ENCODE data around the gene CDHR3.

Gene CDHR3

DNA sequence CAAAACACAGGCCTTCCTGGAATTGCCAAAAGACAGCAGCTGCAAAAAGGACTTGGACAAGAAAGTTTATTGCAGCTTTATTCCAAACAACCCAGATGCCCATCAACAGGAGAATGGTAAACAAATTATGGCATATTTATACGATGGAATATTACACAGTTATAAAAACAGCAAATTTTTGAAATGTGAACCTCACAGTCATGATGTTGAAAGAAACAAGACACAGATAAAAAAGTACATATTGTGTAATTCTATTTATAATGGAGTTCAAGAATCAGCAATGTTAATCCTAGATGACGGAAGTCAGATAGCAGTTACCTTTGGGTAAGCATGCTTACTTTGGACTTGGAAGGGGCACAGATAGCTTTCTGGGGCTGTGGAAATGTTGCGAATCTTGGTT, 104.6 kb downstream of the CDHR3 start:
- Histone ChIP-seq H3K4me3 (ENCODE audit: low read length) (no peak overlapping the region), H3K27me3 (ENCODE audit: control insufficient read depth, insufficient read depth, low read length) (no peaks in the 10 kb centered on the region), H3K9me3 (ENCODE audit: control insufficient read depth, low read length) (no peaks in the 10 kb centered on the region), H3K9ac (ENCODE audit: low read length) (no peak overlapping the region), H3K4me1 (ENCODE audit: control insufficient read depth, insufficient read depth, low read length) (peaks cover 81% of the 10 kb centered on the region), H3K36me3 (ENCODE audit: control insufficient read depth, insufficient read depth, low read length) (no peaks in the 10 kb centered on the region)

DNA sequence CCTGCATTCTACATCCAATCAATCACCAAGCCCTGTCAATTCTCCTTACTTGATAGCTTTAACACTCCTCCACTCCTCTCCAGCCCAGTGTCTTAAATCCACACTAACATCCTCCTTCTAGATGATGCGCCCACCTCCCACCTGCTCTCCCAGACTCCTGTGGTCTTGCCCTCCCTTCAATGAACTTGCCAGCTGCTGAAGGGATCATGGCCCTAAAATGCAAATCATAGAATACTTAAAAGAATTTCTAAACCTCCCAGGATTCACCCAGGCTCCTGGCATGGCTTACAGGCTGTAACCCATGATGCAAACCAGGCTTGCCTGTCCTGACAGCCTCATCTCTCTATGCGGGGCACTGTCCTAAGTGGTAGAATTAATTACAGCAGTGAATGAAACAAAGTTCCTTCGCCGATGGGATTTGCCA, 105.5 kb downstream of the CDHR3 start:
- no peaks in the 10 kb centered on the region for H3K36me3 ChIP-seq (ENCODE audit: control insufficient read depth, insufficient read depth, low read length)
- H3K9ac ChIP-seq (ENCODE audit: low read length): no peak overlapping the region
- H3K4me3 ChIP-seq (ENCODE audit: low read length): no peak overlapping the region
- no peaks in the 10 kb centered on the region for H3K9me3 ChIP-seq (ENCODE audit: control insufficient read depth, low read length)
- peaks cover 84% of the 10 kb centered on the region for H3K4me1 ChIP-seq (ENCODE audit: control insufficient read depth, insufficient read depth, low read length)
- H3K27me3 ChIP-seq (ENCODE audit: control insufficient read depth, insufficient read depth, low read length): no peaks in the 10 kb centered on the region

DNA sequence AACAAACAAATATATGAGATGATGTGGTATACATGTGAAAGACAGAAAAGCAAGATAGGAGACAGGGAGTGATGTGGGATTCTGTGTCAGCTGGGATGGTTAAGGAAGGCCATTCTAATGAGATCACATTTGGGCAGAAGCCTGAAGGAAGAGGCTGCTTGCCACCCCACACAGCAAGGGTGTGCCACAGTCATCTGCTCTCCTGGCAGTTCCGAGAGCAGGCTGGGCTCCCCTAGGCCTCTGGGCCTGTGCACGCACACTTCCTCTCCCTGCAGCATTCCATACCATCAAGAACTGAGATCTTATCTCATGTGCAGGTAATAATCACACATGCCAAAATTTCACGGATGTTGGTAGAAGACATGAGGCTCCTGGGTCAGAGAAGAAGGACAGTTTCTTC, 105.9 kb downstream of the CDHR3 start:
- peaks cover 84% of the 10 kb centered on the region for H3K4me1 ChIP-seq (ENCODE audit: control insufficient read depth, insufficient read depth, low read length)
- H3K9ac ChIP-seq (ENCODE audit: low read length): no peak overlapping the region
- no peaks in the 10 kb centered on the region for H3K27me3 ChIP-seq (ENCODE audit: control insufficient read depth, insufficient read depth, low read length)
- no peaks in the 10 kb centered on the region for H3K9me3 ChIP-seq (ENCODE audit: control insufficient read depth, low read length)
- H3K36me3 ChIP-seq (ENCODE audit: control insufficient read depth, insufficient read depth, low read length): no peaks in the 10 kb centered on the region
- no peak overlapping the region for H3K4me3 ChIP-seq (ENCODE audit: low read length)

DNA sequence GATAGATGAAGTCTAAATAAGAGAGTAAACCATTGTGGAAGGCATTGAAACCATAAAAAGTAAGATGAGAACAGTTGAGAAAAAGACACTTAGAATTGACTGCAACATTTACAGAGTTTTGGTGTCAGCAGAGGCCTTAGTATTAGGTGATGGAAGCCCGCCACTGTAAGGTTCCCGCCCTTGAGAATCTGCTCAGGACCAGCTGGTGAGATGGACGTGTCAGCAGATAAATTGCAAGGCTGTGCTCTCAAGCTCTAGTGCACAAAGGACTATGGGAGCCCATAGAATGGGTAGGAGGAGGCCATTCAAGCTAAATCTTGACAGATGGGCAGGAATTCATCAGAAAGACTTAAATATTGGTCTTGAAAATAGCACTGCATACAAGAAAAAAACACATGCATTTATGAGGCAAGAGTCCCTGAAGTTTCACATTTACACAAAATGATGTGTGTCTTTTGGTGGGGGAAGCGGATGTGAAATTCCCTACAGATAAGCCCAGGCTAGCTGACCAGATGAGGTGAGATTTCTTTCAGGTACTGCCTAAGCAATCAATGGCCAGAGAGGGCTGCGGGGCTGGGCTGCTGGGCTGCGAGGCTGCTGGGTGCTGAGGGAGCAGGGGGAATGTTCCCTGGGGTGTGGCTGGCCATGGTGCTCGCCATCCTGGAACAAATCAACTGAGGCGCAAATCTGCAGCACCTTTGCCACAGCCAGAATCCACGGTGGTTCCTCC, 106.6 kb downstream of the CDHR3 start:
- Histone ChIP-seq H3K27me3 (ENCODE audit: control insufficient read depth, insufficient read depth, low read length) (no peaks in the 10 kb centered on the region), H3K4me1 (ENCODE audit: control insufficient read depth, insufficient read depth, low read length) (peaks cover 84% of the 10 kb centered on the region), H3K9me3 (ENCODE audit: control insufficient read depth, low read length) (no peaks in the 10 kb centered on the region), H3K9ac (ENCODE audit: low read length) (no peak overlapping the region), H3K4me3 (ENCODE audit: low read length) (no peak overlapping the region), H3K36me3 (ENCODE audit: control insufficient read depth, insufficient read depth, low read length) (no peaks in the 10 kb centered on the region)

DNA sequence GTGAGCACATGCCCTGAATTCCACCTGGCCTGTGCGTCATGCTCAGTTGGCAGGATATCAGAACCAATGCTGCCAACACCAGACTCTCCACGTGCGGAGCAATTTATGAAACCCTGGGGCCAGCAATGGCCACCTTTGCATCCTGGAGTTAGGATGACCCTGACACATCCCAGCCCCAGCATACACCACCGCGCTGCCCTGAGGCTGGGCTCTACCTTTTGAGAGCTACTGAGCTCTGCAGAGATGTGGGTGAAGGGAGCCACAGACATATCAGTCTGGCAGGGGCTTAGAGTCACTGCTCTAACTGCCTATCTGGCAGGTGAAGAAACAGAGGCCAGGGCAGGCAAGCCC, 107.1 kb downstream of the CDHR3 start:
- Histone ChIP-seq H3K27me3 (ENCODE audit: control insufficient read depth, insufficient read depth, low read length) (no peaks in the 10 kb centered on the region), H3K4me1 (ENCODE audit: control insufficient read depth, insufficient read depth, low read length) (peaks cover 80% of the 10 kb centered on the region), H3K9ac (ENCODE audit: low read length) (no peak overlapping the region), H3K36me3 (ENCODE audit: control insufficient read depth, insufficient read depth, low read length) (no peaks in the 10 kb centered on the region), H3K4me3 (ENCODE audit: low read length) (no peak overlapping the region), H3K9me3 (ENCODE audit: control insufficient read depth, low read length) (no peaks in the 10 kb centered on the region)

DNA sequence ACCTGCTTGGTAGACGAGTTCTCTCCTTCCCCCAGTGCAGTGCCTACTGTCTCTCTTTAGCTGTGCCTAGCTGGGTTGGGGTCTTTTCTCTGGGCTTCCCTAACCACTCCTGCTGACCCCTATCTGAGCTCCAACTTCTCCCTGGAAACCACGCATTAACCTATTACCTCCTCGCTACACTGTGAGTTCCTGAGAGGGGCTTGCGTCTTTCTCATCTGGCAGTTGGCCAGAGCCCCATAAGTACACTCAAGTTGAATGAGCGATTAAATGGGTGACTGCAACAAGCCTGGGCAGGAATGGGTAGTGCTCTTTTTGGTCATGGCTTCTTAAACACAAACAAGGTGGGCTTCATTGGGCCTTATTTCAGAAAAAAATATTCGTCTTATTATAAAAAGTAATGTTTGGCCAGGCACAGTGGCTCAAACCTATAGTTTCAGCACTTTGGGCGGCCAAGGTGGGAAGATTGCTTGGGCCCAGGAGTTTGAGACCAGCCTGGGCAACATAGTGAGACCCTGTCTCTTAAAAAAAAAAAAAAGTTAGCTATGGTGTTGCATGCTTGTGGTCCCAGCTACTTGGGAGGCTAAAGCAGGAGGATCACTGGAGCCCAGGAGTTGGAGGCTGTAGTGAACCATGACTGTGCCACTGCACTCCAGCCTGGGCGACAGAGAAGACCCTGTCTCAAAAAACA, 107.6 kb downstream of the CDHR3 start:
- H3K4me3 ChIP-seq (ENCODE audit: low read length): no peak overlapping the region
- H3K9ac ChIP-seq (ENCODE audit: low read length): peak overlapping the region; percentile 42
- H3K4me1 ChIP-seq (ENCODE audit: control insufficient read depth, insufficient read depth, low read length): peaks cover 74% of the 10 kb centered on the region
- H3K9me3 ChIP-seq (ENCODE audit: control insufficient read depth, low read length): no peaks in the 10 kb centered on the region
- H3K27me3 ChIP-seq (ENCODE audit: control insufficient read depth, insufficient read depth, low read length): no peaks in the 10 kb centered on the region
- H3K36me3 ChIP-seq (ENCODE audit: control insufficient read depth, insufficient read depth, low read length): no peaks in the 10 kb centered on the region

DNA sequence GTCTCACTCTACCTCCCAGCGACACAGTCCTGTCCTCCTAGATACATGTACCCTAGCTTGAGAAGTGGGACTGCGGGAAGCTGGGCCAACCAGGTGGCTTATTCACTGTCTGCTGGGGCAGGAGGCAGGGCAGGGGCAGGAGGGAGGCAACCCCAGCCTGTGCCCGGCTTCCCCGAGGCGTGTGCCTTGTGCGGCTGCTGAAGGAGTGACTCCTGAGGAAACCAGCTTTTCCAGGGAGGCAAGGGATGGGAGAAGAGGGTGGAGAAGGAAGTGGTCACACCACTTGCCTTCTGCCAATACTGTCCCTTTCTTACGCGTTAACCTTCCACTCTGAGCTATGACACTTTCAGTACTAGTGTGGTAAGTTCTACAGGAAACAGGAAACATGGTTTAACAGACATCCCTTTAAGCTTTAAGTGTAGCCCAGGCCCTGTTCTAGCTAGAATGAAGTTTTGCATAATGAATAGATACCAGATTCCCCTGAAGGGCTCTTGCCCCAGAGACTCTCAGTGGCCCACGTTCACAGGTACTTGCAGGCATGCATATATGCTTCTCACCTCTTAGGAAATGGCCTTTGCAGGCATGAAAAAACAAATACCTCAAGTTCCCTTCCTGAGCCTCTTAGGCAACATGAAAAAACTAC, 108.4 kb downstream of the CDHR3 start:
- Histone ChIP-seq H3K4me3 (ENCODE audit: low read length) (no peak overlapping the region), H3K9me3 (ENCODE audit: control insufficient read depth, low read length) (no peaks in the 10 kb centered on the region), H3K9ac (ENCODE audit: low read length) (peak overlapping the region; percentile 42), H3K36me3 (ENCODE audit: control insufficient read depth, insufficient read depth, low read length) (no peaks in the 10 kb centered on the region), H3K4me1 (ENCODE audit: control insufficient read depth, insufficient read depth, low read length) (peaks cover 67% of the 10 kb centered on the region), H3K27me3 (ENCODE audit: control insufficient read depth, insufficient read depth, low read length) (no peaks in the 10 kb centered on the region)

DNA sequence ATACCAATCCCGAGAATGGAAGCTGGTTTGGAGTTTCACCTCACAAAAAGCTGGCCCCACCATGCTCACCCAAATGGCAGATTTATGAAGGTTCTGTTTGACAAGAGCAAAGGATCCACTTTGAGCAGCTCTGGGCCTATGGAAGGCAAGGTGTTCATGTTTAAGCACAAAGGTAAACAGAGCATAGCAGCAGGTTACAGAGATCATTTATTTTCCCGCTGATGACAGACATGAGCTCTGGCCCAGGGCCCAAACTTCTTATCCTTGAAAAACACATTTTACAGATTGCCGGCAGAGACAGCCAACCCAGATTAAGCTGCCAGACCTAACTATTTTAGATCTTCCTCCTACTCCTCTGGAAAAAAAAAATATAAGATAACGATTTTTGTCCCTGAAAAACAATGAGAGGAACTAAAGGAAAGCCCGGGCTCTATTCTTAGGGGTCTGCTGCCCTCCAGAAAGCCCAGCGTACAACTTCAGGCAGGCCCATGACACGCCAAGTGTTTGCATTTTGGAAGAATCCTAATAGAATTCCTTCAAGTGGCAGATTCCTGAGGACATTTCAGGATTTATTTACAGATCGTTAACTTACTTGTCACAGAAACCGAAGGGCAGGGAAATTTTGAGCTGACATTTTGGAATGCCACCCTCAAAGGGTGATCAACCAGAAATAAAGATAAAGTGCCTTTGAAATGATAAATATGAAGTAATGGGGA, 109.1 kb downstream of the CDHR3 start:
- H3K36me3 ChIP-seq (ENCODE audit: control insufficient read depth, insufficient read depth, low read length): no peaks in the 10 kb centered on the region
- H3K27me3 ChIP-seq (ENCODE audit: control insufficient read depth, insufficient read depth, low read length): no peaks in the 10 kb centered on the region
- no peak overlapping the region for H3K4me3 ChIP-seq (ENCODE audit: low read length)
- no peaks in the 10 kb centered on the region for H3K9me3 ChIP-seq (ENCODE audit: control insufficient read depth, low read length)
- H3K9ac ChIP-seq (ENCODE audit: low read length): peak overlapping the region; percentile 42
- peaks cover 63% of the 10 kb centered on the region for H3K4me1 ChIP-seq (ENCODE audit: control insufficient read depth, insufficient read depth, low read length)

DNA sequence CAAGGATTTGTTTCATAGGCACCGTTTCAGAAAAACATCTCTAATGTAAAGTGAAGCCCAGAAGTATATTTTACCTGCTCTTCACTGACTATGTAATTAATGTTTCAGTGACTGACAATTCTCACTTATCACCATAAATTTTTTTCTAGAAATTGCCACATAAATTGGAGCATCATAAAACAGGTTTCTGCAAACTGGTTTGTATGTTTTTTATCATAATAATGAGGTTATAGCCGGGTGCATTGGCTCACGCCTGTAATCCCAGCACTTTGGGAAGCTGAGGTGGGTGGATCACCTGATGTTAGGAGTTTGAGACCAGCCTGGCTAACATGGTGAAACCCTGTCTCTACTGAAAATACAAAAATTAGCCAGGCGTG, 109.6 kb downstream of the CDHR3 start:
- no peaks in the 10 kb centered on the region for H3K9me3 ChIP-seq (ENCODE audit: control insufficient read depth, low read length)
- H3K4me1 ChIP-seq (ENCODE audit: control insufficient read depth, insufficient read depth, low read length): peaks cover 63% of the 10 kb centered on the region

DNA sequence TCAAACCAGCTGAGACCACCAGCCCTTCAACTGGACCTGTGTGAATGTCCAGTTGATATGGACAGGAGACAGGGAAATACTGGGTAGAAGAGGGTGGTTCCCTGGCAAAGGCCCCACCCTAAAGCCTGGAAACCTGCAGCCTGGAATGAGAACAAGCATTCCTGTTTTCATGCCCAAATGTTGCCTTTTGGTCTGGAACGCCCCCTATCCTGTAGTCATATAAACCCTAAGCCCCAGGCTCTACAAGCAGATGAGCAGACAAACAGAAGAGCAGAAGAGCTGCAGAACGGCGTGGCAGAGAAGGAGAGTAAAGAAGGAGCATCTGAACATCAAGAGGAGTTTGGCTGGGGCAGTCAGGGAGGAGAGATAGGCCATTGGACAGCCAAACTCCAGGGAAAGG, 110.6 kb downstream of the CDHR3 start:
- no peak overlapping the region for H3K9ac ChIP-seq (ENCODE audit: low read length)
- peaks cover 59% of the 10 kb centered on the region for H3K4me1 ChIP-seq (ENCODE audit: control insufficient read depth, insufficient read depth, low read length)
- H3K4me3 ChIP-seq (ENCODE audit: low read length): no peak overlapping the region
- no peaks in the 10 kb centered on the region for H3K27me3 ChIP-seq (ENCODE audit: control insufficient read depth, insufficient read depth, low read length)
- no peaks in the 10 kb centered on the region for H3K9me3 ChIP-seq (ENCODE audit: control insufficient read depth, low read length)
- no peaks in the 10 kb centered on the region for H3K36me3 ChIP-seq (ENCODE audit: control insufficient read depth, insufficient read depth, low read length)

More for the DNA sequence above, 109.6 kb downstream of the CDHR3 start:
- Histone ChIP-seq H3K27me3 (ENCODE audit: control insufficient read depth, insufficient read depth, low read length) (no peaks in the 10 kb centered on the region), H3K36me3 (ENCODE audit: control insufficient read depth, insufficient read depth, low read length) (no peaks in the 10 kb centered on the region), H3K4me3 (ENCODE audit: low read length) (no peak overlapping the region), H3K9ac (ENCODE audit: low read length) (no peak overlapping the region)

DNA sequence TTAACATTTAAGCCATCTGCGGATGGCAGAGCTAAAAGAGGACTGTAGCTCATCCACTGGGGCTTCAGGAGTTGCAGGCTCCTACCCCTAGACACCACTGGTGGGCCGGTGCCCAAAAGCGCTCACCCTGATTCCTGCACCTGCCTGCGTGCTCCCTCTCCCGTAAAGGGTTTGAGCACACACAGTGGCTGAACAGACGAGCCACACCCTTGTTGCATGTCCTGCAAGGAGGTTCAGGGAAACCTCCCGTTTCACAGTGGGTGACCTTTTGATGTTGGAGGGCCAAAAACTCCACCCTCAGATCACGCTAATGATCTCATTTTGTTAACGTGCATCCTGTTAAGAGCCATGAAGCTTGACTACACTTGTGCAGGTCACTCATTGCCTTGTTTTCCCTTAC, 111.2 kb downstream of the CDHR3 start:
- Histone ChIP-seq H3K27me3 (ENCODE audit: control insufficient read depth, insufficient read depth, low read length) (no peaks in the 10 kb centered on the region), H3K9ac (ENCODE audit: low read length) (no peak overlapping the region), H3K4me3 (ENCODE audit: low read length) (no peak overlapping the region), H3K9me3 (ENCODE audit: control insufficient read depth, low read length) (no peaks in the 10 kb centered on the region), H3K4me1 (ENCODE audit: control insufficient read depth, insufficient read depth, low read length) (peaks cover 53% of the 10 kb centered on the region), H3K36me3 (ENCODE audit: control insufficient read depth, insufficient read depth, low read length) (no peaks in the 10 kb centered on the region)

DNA sequence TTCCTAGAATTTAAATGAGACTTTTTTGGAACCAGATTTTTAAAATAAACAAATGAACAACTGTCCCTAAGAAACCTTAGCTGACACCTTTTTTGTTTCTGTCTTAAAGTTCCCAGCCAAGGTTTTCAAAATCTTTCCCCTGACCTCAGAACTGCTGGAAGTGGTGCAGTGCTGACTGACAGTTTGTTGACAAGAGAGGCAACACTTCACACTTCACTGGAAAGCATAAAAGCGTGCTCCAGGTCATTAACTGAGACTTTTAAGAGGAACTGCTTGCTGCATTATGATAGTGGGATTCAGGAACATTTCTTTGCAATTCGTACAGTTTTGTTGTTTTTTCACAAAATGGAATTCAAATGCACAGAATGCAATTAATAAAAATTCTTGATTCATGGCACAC, 112.9 kb downstream of the CDHR3 start:
- no peaks in the 10 kb centered on the region for H3K9me3 ChIP-seq (ENCODE audit: control insufficient read depth, low read length)
- H3K4me3 ChIP-seq (ENCODE audit: low read length): no peak overlapping the region
- no peaks in the 10 kb centered on the region for H3K36me3 ChIP-seq (ENCODE audit: control insufficient read depth, insufficient read depth, low read length)
- peaks cover 37% of the 10 kb centered on the region for H3K4me1 ChIP-seq (ENCODE audit: control insufficient read depth, insufficient read depth, low read length)
- H3K9ac ChIP-seq (ENCODE audit: low read length): no peak overlapping the region
- no peaks in the 10 kb centered on the region for H3K27me3 ChIP-seq (ENCODE audit: control insufficient read depth, insufficient read depth, low read length)

Measured in mucosa of stomach (tissue), 1 donor.